A673 (cell line): ENCODE data around the gene PHACTR3.

Experiments
- EZH2 ChIP-seq: fragments of 200-600 bp; sonication (generic); IDR thresholded peaks from 2 replicates; pipeline ENCODE4 v1.6.1; 2017; ENCODE audit warnings: borderline replicate concordance, low read depth, mild to moderate bottlenecking, mixed read lengths, antibody characterized with exemption, low read length; ENCODE audit not compliant: poor library complexity, severe bottlenecking
- TF ChIP-seq, protein P1 (sequence below): fragments of 300-800, 200-600 bp; sonication (generic); conservative IDR thresholded peaks from 2 replicates; pipeline ENCODE4 v1.5.1; 2017; ENCODE audit warnings: low read depth, mild to moderate bottlenecking, antibody characterized with exemption, low read length, moderate library complexity, mixed read lengths

DNA sequence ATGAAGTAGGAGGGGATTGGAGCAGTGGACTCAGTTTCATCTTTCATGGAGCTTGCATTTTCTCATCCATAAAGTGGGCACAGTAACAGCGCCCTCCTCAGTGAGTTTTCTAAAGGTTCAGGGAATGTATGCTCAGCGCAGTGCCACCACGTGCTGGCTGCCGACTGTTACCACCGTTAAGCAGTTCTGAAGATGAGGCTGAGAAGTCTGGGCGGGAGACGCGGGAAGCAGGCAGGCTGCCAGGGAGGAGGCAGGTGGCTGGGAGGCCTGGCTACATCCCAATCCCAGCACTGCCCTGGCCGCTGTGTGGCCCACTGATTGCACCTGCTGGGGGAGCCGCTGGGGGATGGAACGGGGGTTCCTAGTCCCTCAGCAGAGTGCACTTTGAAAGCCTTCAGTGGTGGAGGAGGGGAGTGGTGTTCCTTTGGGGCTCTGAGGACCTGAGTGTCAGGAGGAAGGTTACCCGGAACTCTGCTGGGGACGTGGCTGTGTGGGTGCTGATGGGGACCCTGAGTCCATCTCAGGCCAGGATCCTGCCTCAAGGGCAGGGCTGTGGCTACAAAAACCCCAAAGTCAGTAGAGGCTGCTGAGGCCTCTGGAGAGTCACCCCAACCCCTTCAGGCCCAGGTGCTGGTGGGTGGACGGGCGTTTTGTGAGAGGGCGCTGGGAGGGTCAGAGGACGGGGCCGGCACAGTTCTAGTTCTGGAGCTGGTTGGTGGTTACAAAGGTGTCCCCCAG lies 28.0 kb upstream of the PHACTR3 start:
- TF ChIP-seq, protein P1, sequence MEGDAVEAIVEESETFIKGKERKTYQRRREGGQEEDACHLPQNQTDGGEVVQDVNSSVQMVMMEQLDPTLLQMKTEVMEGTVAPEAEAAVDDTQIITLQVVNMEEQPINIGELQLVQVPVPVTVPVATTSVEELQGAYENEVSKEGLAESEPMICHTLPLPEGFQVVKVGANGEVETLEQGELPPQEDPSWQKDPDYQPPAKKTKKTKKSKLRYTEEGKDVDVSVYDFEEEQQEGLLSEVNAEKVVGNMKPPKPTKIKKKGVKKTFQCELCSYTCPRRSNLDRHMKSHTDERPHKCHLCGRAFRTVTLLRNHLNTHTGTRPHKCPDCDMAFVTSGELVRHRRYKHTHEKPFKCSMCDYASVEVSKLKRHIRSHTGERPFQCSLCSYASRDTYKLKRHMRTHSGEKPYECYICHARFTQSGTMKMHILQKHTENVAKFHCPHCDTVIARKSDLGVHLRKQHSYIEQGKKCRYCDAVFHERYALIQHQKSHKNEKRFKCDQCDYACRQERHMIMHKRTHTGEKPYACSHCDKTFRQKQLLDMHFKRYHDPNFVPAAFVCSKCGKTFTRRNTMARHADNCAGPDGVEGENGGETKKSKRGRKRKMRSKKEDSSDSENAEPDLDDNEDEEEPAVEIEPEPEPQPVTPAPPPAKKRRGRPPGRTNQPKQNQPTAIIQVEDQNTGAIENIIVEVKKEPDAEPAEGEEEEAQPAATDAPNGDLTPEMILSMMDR: no peak
- TF ChIP-seq EZH2: no peak
